ENCODE measurements around the gene KRTAP5-7.
A peak's percentile ranks its signal among the peaks of the same experiment; 100 is the strongest.
"Not testable (repeated sequence)": the region's sequence is repeated elsewhere in the genome, so short reads cannot be mapped to it uniquely, and the experiment has no call there.

The KRTAP5-7 gene

GRCh38 chr11:71564430-71564829 lies 37.4 kb downstream of the KRTAP5-7 start:
- no peak for DNase-seq

- no peak for DNase-seq
Observed at GRCh38 chr11:71565263-71565662, 38.2 kb downstream of the KRTAP5-7 start, which contains the start of gene KRTAP5-10. TSS of gene KRTAP5-10 (plus strand) at chr11:71565563. CDS start at chr11:71565588, 25 bp downstream.

GRCh38 chr11:71566081-71566620 lies 39.1 kb downstream of the KRTAP5-7 start:
- DNase-seq: no peak

GRCh38 chr11:71566626-71567599 lies 39.8 kb downstream of the KRTAP5-7 start:
- DNase-seq: not testable (repeated sequence)

- DNase-seq: not testable (repeated sequence)
Observed at GRCh38 chr11:71567633-71568032, 40.6 kb downstream of the KRTAP5-7 start.

GRCh38 chr11:71568704-71569349 lies 41.8 kb downstream of the KRTAP5-7 start:
- peak in 2 of 4 experiments; percentile 16 to 33 for DNase-seq

- not testable (repeated sequence) for DNase-seq
Observed at GRCh38 chr11:71571101-71571850, 44.2 kb downstream of the KRTAP5-7 start.

- DNase-seq: no peak
Observed at GRCh38 chr11:71572811-71573210, 45.7 kb downstream of the KRTAP5-7 start.

GRCh38 chr11:71574418-71574817 lies 47.4 kb downstream of the KRTAP5-7 start:
- DNase-seq: no peak

- DNase-seq: no peak
Observed at GRCh38 chr11:71575723-71576424, 48.8 kb downstream of the KRTAP5-7 start.

GRCh38 chr11:71576688-71577465 lies 49.8 kb downstream of the KRTAP5-7 start:
- DNase-seq: not testable (repeated sequence)

- no peak for DNase-seq
Observed at GRCh38 chr11:71577469-71578004, 50.5 kb downstream of the KRTAP5-7 start.
